NCI-H1930 (cell line): Measurements from ENCODE around the gene ADAMTS15.
"Not testable (repeated sequence)": the region's sequence is repeated elsewhere in the genome, so short reads cannot be mapped to it uniquely, and the experiment has no call there.

Experiments used
- DNase-seq, 2 experiments: peaks; one replicate each; lab custom pipeline; 2025; lab: John Stamatoyannopoulos, UW

Gene ADAMTS15

DNA sequence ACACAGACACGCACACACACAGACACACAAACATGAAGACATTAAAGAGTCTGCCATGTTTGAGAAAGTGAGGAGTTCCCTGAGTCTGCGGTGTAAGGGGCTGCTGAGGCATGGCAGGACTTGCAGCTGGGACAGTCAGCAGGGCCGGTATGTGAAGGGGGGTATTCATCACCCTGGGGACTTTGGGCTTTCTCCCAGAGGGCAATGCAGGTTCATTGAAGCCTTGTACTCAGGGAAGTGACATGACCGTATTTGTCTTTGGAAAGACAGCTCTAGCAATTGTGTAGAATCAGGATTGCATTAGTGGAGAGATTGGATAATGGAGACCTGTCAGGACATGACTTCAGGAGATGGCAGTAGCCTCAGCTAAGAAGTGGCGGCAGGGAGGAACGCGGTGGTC, 10.6 kb upstream of the ADAMTS15 start:
- no peak for DNase-seq

DNA sequence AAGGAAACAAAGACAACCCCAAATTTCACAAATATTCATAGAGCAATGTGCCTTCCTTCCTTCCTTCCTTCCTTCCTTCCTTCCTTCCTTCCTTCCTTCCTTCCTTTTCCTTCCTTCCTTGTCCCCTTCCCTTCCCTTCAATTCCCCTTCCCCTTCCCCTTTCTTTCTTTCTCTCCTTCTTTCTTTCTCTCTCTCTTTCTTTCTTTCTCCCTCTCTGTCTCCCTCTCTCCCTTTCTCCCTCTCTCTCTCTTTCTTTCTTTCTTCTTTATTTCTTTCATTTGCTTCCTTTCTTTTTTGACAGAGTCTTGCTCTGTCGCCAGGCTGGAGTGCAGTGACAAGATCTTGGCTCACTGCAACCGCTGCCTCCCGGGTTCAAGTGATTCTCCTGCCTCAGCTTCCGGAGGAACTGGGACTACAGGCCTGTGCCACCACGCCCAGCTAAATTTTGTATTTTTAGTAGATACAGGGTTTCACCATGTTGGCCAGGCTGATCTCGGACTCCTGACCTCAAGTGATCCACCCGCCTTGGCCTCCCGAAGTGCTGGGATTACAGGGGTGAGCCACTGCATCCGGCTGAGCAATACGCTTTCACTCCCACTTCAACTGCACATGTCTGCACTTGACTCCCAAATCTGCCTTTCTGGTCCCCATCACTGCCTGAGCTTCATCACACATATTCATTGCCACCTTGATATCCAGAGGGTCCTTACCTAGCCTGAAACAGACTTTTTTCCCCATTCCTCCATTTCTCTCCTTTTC, 9.9 kb upstream of the ADAMTS15 start:
- DNase-seq, result not testable (repeated sequence)

DNA sequence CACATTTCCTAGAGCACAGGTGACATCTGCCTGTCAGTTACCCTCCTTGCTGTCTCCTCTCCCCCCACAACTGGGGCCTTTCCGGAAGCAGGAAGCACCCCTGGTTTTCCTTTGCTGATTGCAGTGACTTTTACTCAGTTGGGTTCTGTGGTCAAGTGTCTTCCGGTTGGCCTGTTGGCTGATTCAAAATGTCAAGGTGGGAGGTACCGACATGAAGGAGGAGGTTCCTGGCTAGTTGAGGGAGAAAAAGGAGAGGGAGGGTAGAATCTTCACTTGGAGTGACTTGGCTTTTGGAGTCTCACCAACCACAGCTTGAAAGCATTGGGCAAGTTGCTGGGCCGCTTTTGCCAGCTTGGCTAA, 9.3 kb upstream of the ADAMTS15 start:
- DNase-seq, result no peak

DNA sequence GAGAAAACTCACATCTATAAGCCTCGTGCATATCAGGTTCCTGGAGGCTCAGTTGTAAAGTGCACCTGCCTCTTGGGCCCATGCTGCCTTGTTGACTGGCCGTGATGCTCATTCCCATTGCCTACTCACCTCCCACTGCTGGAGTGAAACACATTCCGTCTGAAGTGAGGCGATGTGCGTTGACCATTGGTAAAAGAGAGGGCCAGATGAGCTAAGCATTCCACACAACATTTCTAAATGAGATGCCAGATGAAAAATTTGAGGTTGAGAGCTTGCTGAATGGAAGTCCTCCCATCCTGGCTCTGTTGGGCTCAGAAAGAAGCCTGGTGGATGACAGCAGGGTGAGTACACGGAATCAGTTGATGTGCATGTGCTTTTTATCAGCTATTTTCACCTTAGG, 8.6 kb upstream of the ADAMTS15 start:
- DNase-seq, result no peak

DNA sequence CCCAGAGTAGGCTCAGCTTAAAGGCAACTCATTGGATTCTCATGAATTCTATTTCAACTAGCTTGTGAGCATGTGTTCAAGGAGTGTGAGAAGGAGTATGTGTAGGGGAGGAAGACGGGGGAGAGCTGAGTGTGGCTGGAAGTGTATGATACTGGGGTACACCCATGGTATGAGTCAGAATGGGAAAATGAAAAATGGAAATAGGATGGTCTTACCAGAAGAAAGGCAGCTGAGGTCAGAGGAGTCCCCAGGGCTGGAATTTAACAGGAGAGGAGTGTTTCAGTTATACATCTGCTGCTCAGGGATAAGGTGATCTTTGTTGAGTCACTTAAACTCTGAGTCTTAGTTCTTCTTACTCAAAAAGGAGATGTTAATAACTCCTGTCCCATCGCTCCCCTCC, 6.7 kb upstream of the ADAMTS15 start:
- no peak for DNase-seq

DNA sequence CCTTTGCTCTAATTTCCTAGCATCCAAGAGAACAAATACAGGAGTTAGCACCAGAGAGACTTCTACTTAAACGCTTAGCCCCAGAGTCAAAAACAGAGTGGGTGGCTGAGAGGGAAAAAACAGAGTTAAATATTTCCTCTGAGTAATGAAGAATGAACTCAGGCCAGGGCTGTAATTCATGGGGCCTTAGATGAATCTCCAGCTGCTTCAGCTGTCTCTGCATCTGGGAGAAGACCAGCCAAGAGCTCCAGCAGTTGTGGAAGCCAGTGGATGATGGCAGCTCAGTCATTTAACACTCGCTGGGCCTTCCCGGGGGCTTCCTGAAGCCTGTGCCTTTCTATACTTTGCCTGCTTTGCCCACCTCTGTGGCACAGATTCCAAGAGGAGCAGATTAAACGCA, 5.7 kb upstream of the ADAMTS15 start:
- no peak for DNase-seq

DNA sequence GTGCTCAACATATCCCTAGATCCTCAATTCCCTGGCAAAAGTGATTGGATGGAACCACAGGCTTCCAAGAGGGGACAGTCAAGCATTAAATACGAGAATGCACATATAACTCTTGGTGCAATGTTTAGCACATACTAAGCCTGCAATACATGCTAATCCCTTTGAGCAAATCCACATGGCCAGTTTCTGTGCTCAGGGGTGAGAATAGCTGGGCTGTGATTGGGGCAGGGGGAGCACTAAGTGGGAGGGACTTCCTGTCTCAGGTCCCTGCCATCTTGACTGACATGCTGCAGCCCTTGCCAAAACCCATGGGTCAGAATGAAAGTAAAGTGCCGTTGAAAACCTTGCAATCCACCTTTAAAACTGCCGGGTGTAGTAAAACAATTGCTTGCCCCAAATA, 2.7 kb upstream of the ADAMTS15 start:
- no peak for DNase-seq

DNA sequence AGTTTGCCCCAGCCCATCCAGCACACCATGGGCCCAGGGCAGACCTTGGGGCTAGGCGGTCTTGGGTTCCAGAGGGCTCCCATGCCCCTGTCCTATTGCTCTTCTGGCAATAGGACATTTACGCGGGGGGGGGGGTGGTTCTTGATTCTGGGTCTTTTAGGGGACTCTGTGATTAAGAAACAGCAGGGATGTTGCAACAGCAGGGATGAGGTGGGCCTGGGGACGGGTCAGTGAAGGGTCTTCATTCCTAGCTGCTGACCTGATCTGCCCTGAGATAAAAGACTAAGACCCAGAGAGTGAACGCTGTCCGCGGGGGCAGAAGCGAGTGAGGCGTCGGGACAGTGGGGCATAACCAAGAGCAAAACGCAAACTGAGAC, 418 bp upstream of the ADAMTS15 start:
- DNase-seq, result no peak

DNA sequence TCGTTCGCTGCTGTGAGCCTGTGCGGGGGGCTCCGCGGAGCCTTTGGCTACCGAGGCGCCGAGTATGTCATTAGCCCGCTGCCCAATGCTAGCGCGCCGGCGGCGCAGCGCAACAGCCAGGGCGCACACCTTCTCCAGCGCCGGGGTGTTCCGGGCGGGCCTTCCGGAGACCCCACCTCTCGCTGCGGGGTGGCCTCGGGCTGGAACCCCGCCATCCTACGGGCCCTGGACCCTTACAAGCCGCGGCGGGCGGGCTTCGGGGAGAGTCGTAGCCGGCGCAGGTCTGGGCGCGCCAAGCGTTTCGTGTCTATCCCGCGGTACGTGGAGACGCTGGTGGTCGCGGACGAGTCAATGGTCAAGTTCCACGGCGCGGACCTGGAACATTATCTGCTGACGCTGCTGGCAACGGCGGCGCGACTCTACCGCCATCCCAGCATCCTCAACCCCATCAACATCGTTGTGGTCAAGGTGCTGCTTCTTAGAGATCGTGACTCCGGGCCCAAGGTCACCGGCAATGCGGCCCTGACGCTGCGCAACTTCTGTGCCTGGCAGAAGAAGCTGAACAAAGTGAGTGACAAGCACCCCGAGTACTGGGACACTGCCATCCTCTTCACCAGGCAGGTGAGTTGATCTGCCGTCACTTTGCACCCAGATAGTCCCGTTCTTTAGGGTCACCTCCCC, 1.0 kb downstream of the ADAMTS15 start:
- no peak for DNase-seq

DNA sequence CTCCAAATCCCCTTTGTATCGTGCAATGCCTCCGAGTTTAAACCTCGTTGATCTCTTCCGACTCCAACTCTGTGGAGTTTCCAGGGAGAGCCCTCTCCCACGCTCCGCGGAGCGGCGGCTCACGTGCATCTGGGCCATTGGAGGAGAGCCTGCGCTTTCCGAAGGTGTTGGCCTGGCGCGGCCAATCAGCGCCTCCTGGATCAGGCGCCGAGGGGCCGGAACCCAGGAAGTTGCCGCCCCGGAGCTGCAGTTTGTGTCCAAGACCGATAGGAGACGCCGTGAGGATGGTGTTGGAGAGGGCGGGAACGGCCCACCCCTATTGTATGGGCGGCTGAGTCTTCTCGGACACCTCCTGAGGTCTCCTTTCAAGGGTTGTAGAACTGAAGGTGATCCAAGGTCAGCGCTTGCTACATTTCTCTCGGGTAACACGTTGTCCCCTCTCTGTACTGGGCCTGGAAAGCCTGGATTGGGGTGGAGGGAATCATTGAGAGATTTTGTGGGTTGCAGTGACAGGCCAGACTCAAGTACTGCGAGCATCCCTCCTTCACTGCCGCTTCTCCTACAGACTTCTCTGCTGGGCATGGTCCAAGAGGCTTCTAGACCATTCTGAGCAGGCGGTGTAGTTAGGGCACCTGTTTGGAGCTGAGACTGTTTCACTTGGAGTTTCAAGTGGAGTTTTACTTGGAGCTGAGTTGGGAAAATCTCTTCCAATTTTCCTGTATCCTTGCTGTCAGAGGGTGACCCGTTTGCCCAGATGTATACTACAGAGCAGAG, 1.7 kb downstream of the ADAMTS15 start:
- no peak for DNase-seq

DNA sequence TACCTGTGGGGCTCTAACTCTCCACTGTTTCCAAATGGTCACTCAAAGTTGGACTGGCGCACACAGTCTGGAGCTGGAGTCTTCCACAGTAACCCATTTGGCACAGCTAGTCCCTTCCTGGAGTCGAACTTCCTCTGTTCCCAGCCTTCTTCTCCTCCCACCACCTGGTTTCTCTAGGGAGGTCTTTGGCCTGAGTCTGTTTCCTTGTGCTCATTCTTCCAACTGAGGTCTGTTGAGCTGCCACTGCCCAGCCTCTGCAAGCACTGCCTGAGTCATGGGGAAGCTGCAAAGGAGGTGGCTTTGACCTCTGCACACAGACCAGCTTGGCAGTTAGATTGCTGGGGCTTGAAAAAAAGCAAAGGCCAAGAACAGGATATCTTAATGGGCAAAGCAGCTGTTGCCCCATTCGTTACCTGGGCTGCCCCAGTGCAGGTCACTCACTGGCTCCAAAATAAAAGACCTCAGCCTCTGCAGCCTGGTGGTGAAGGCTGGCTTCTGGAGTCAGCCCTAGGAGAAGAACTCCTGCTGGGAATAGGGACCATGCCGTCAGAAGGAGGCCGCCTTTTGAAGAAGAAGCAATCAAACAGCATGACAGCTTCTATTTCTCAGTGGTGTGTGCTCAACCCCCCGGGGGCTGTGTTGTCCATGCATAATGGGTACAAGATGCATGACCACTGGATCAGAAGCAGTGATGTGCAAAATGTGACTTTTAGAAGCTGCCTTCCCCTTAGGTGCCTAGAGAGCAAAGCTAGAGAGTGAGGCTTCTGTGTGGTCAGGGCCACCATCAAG, 3.0 kb downstream of the ADAMTS15 start:
- DNase-seq, result no peak

DNA sequence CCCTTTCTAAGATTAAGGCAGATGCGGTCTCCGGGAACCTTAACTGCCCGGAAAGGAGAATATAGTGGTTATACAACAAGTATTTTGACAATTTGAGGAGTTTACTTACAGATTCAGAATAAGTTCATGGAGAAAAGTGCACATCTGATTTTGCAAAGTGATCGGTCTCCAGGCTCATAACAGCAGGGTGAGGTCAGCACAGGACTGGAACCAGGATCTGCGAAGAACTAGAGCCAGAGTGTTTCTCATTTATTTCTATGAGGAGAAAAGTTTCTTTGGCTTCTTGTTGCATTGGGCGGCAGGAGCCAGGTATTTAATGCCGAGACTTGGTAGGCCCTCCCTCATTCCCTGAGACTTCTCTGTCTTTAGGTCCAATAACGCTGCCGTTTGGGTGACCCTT, 3.7 kb downstream of the ADAMTS15 start:
- DNase-seq, result no peak

DNA sequence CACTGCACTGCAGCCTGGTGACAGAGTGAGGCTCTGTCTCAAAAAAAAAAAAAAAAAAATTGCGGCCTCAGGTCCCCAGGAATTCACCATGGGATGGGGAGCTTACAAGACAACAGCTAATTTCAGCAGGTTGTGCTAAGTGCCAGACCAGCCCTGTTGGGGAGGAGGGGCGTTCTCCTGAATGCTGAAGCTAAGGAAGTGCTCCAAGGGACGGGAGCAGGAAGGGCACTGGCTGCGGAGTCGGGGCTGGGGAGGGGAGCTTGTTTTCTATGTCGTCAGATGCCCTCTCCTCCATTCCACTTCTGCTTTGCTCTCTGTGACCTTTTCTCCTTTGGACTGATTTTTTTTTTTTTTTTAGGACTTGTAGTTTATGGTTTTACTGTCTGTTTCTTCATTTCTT, 4.5 kb downstream of the ADAMTS15 start:
- no peak for DNase-seq

DNA sequence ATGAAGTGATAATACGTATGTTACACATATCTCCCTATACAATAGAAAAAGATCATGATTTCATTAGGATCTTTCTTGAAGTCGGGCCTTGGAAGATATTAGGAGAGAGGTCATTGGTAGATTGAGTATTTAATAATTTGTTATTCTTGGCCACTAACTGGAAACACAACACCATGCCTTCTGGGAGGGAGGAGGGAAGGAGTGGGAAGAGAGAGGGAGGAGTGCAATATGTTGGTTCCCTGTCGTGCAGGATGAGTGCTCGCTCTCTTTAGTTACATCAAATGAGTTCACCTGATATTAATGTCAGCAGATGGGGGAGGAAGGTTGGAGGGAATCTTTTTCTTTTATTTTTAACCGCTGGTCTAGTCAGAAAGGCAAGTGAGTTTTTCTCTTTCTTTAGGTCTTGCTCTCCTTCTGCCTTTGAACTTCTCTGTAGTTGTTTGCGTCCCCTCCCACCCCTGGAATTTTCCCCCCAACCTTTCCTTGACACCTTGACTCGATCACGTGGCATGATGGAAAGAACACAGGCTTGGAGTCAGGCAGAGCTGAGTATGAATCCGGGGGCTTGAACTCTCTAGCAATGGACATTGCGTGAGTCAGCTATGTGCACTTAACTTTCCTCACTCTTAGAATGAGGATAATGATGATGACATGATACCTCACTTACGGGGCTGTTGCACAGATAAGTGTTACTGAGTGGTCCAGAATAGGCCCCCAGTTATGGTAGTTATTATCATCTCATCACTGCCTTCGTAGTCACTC, 6.2 kb downstream of the ADAMTS15 start:
- DNase-seq, result no peak

DNA sequence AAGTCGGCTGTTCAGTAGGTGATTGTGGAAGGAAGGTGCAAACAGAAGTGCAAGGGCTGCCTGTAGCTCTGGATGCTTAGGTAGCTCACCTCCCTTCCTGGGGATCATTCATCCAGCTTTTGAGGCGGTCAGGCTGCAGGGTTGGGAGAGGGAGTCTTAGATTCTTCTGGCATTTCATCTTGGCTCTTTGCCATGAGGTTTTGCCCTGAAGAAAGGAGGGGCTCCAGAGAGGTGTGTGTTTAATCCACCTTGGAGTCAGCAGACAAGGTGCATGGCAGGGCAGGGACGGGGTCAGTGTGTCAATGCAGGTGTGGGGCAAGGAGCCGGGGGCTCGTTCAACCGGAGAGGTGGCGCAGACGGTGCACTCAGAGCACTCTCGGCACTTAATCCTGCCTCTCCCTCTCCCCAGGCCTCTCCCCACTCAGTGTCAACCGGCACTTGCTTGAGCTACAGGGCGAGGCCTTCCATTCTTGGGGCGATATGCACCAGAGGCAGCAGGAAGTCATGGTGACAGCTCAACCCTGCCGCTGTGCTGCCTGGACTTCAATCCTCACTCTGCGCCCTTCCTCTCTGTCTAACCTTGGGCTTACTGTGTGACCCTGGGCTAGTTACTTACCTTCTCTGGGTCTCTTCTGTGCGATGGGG, 7.2 kb downstream of the ADAMTS15 start:
- DNase-seq, result no peak

DNA sequence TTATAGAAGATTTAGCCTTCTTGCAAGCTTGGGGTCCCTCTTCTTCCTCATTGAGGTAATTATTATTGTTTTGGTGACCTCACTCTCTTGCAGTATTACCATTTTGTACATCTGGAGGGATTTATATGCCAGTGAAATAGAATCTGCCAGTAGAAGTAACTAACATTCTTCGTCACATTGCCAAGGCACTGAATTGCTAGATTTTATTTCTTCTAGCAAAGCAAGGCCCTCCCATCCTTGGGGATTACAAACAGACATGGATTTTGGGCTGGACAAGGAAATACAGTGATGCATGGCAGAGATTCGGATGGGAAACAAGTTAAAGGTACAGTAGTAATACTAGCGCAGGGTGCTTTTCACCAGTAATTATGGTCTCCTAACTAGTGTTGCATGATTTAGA, 7.8 kb downstream of the ADAMTS15 start:
- no peak for DNase-seq

DNA sequence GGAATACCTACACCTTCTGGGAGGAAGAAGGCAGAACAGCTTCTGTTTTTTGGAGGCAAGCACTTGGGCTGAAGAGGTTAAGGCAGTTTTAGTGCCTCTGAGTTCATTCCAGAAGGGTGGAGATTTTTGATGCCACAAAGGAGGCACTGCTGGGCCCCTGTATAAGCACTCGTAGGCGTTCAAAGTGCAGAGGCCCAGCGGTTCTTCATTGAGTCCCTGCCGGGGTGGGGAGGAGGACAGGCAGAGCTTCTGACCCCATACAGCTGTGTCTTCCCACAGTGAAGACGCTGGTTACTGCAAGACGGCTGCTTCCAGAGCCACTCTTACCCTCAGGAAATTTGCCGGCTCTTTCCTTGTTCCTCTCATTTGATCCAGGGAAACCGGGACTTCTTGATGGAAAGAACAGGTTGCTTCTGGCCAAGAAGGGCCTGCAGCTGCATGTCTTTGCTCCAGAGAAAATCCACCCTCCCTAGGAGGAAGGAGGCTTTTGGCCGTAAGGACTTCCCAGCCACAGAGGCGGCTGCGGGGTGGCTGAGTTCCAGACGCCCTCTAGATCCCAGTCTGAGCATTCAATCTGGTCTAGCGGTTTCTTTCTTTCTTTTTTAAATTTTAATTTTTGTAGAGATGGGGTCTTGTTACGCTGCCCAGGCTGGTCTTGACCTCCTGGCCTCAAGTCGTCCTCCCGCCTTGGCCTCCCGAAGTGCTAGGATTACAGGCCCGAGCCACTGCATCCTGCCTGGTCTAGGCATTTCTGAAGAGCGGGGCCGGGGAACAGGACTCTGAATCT, 9.4 kb downstream of the ADAMTS15 start:
- no peak for DNase-seq

DNA sequence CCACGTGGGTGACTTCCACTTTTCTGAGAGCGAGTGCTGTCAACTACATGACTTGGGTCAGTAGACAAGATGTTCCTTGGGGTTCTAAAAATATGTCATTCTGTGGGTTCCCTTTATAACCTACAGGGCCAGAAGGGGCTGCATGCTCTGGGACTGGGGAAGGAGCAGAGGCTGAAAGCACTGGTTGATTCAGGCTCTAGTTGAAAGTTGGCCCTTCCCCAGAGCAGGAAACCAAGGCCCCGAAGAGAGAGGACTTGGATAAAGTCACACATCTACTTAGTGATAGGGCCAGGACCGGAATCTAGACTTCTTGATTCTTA, 9.9 kb downstream of the ADAMTS15 start:
- DNase-seq, result no peak

DNA sequence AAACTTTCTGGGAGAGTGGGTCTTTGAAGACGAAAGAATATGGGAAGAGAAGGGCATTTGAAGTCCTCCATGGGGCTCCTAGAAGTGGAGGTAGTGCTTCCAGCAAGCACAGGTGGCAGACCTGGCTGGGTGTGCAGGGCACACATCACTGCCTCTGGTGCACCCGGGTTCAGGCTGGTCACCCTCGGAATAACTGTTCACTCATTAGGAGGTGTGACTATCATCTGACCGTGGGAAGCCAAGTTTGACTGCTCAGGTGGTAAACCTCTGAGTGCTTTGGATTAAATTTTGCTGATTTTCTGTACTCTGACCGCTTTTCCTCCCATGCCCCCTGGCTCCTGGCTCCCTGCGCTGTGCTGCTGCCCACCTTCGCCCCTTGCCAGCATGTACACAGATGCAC, 11.1 kb downstream of the ADAMTS15 start:
- no peak for DNase-seq

DNA sequence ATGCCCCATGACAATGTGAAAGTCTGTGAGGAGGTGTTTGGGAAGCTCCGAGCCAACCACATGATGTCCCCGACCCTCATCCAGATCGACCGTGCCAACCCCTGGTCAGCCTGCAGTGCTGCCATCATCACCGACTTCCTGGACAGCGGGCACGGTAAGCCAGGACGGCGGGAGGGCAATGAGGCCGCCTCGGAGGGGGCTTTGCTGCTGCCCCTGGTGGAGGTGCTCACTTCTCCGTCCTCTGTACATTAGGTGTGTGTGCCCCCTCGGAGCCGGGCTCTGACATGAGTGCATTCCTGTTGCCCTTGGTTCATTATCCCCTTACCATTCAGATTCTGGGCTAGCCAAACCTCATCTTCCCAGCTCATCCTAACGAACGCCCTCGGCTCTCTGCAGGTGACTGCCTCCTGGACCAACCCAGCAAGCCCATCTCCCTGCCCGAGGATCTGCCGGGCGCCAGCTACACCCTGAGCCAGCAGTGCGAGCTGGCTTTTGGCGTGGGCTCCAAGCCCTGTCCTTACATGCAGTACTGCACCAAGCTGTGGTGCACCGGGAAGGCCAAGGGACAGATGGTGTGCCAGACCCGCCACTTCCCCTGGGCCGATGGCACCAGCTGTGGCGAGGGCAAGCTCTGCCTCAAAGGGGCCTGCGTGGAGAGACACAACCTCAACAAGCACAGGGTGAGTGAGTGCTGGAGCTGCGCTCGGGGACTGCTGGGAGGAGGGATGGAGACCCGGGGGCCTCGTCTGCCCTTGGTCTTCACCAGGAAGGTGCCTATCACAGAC, 13.8 kb downstream of the ADAMTS15 start:
- no peak for DNase-seq
